HEK293 (cell line): Measurements from ENCODE around the gene VAV3.

Experiments used
- GLI2 ChIP-seq: fragments of 450-650 bp; formaldehyde crosslinking; IDR thresholded peaks from 2 replicates; pipeline ENCODE4; 2017; ENCODE audit warnings: missing biosample characterization, missing genetic modification characterization, low read depth, borderline replicate concordance
- GLIS1 ChIP-seq: fragments of 450-650 bp; formaldehyde crosslinking; IDR thresholded peaks from 2 replicates; pipeline ENCODE4 v1.5.1; 2016; ENCODE audit warnings: missing biosample characterization, missing genetic modification characterization
- KLF9 ChIP-seq: fragments of 450-650 bp; formaldehyde crosslinking; IDR thresholded peaks from 2 replicates; pipeline ENCODE4 v1.5.1; 2016; ENCODE audit warnings: missing biosample characterization, missing genetic modification characterization, low read depth
- OSR2 ChIP-seq: fragments of 450-650 bp; formaldehyde crosslinking; IDR thresholded peaks from 2 replicates; pipeline ENCODE4 v1.5.1; 2016; ENCODE audit warnings: missing biosample characterization, missing genetic modification characterization
- SCRT2 ChIP-seq: fragments of 450-650 bp; formaldehyde crosslinking; IDR thresholded peaks from 2 replicates; pipeline ENCODE4 v1.5.1; 2016; ENCODE audit warnings: missing biosample characterization, missing genetic modification characterization
- SP7 ChIP-seq: fragments of 450-650 bp; formaldehyde crosslinking; IDR thresholded peaks from 2 replicates; pipeline ENCODE4 v1.5.1; 2016; ENCODE audit warnings: missing biosample characterization, missing genetic modification characterization
- ZFHX2 ChIP-seq: fragments of 450-650 bp; formaldehyde crosslinking; conservative IDR thresholded peaks from 2 replicates; pipeline ENCODE4 v1.5.1; 2016; ENCODE audit warnings: missing biosample characterization, missing genetic modification characterization
- ZNF114 ChIP-seq: fragments of 450-650 bp; formaldehyde crosslinking; IDR thresholded peaks from 2 replicates; pipeline ENCODE4 v1.5.0; 2017; ENCODE audit warnings: missing biosample characterization, missing genetic modification characterization
- ZNF121 ChIP-seq: fragments of 450-650 bp; formaldehyde crosslinking; IDR thresholded peaks from 2 replicates; pipeline ENCODE4 v1.5.1; 2016; ENCODE audit warnings: missing biosample characterization, missing genetic modification characterization
- ZNF140 ChIP-seq: fragments of 450-650 bp; formaldehyde crosslinking; IDR thresholded peaks from 2 replicates; pipeline ENCODE4 v1.5.1; 2016; ENCODE audit warnings: missing biosample characterization, missing genetic modification characterization
- ZNF157 ChIP-seq: fragments of 450-650 bp; formaldehyde crosslinking; IDR thresholded peaks from 2 replicates; pipeline ENCODE4 v1.5.1; 2016; ENCODE audit warnings: missing biosample characterization, missing genetic modification characterization
- ZNF175 ChIP-seq: fragments of 450-650 bp; formaldehyde crosslinking; IDR thresholded peaks from 2 replicates; pipeline ENCODE4 v1.5.1; 2016; ENCODE audit warnings: missing biosample characterization, missing genetic modification characterization
- ZNF266 ChIP-seq: fragments of 450-650 bp; formaldehyde crosslinking; IDR thresholded peaks from 2 replicates; pipeline ENCODE4 v1.5.1; 2016; ENCODE audit warnings: missing biosample characterization, missing genetic modification characterization, low read depth
- ZNF366 ChIP-seq: fragments of 450-650 bp; formaldehyde crosslinking; conservative IDR thresholded peaks from 2 replicates; pipeline ENCODE4 v1.5.1; 2016; ENCODE audit warnings: missing biosample characterization, missing genetic modification characterization
- ZNF423 ChIP-seq: fragments of 450-650 bp; formaldehyde crosslinking; IDR thresholded peaks from 2 replicates; pipeline ENCODE4 v1.5.1; 2016; ENCODE audit warnings: missing biosample characterization, missing genetic modification characterization
- ZNF501 ChIP-seq: fragments of 450-650 bp; formaldehyde crosslinking; IDR thresholded peaks from 2 replicates; pipeline ENCODE4 v1.5.1; 2016; ENCODE audit warnings: missing biosample characterization, missing genetic modification characterization
- ZNF514 ChIP-seq: fragments of 450-650 bp; formaldehyde crosslinking; IDR thresholded peaks from 2 replicates; pipeline ENCODE4 v1.5.1; 2016; ENCODE audit warnings: missing biosample characterization, missing genetic modification characterization
- ZNF629 ChIP-seq: fragments of 450-650 bp; formaldehyde crosslinking; IDR thresholded peaks from 2 replicates; pipeline ENCODE4 v1.5.1; 2017; ENCODE audit warnings: missing biosample characterization, missing genetic modification characterization
- ZNF707 ChIP-seq: fragments of 450-650 bp; formaldehyde crosslinking; IDR thresholded peaks from 2 replicates; pipeline ENCODE4 v1.5.1; 2016; ENCODE audit warnings: missing biosample characterization, missing genetic modification characterization
- ZNF776 ChIP-seq: fragments of 450-650 bp; formaldehyde crosslinking; IDR thresholded peaks from 2 replicates; pipeline ENCODE4 v1.5.0; 2017; ENCODE audit warnings: missing biosample characterization, missing genetic modification characterization, borderline replicate concordance
- ZSCAN23 ChIP-seq: fragments of 450-650 bp; formaldehyde crosslinking; IDR thresholded peaks from 2 replicates; pipeline ENCODE4 v1.5.1; 2016; ENCODE audit warnings: missing biosample characterization, missing genetic modification characterization
- ZSCAN30 ChIP-seq: fragments of 450-650 bp; IDR thresholded peaks from 2 replicates; pipeline ENCODE4 v1.5.1; 2018; ENCODE audit warnings: missing biosample characterization, mild to moderate bottlenecking, missing genetic modification characterization, moderate library complexity
- TF ChIP-seq, protein P1 (sequence below): fragments of 450-650 bp; formaldehyde crosslinking; IDR thresholded peaks from 2 replicates; pipeline ENCODE4 v1.5.1; 2016; ENCODE audit warnings: missing biosample characterization, missing genetic modification characterization
- TF ChIP-seq, protein P2 (sequence below): fragments of 450-650 bp; formaldehyde crosslinking; IDR thresholded peaks from 2 replicates; pipeline ENCODE4 v1.5.1; 2017; ENCODE audit warnings: missing biosample characterization, missing genetic modification characterization
- TF ChIP-seq, protein P3 (sequence below): fragments of 450-650 bp; formaldehyde crosslinking; IDR thresholded peaks from 2 replicates; pipeline ENCODE4 v1.5.1; 2016; ENCODE audit warnings: missing biosample characterization, missing genetic modification characterization
- TF ChIP-seq, protein P4 (sequence below): sonication (generic); formaldehyde crosslinking; IDR thresholded peaks from 2 replicates; pipeline ENCODE4 v1.8.1; 2022; ENCODE audit warnings: mild to moderate bottlenecking, moderate library complexity, missing genetic modification reagents
- TF ChIP-seq, protein P5 (sequence below): fragments of 450-650 bp; formaldehyde crosslinking; IDR thresholded peaks from 2 replicates; pipeline ENCODE4 v1.5.1; 2016; ENCODE audit warnings: missing biosample characterization, missing genetic modification characterization
- TF ChIP-seq, protein P6 (sequence below): fragments of 450-650 bp; formaldehyde crosslinking; IDR thresholded peaks from 2 replicates; pipeline ENCODE4 v1.5.1; 2016; ENCODE audit warnings: missing biosample characterization, missing genetic modification characterization
- TF ChIP-seq, protein P7 (sequence below): fragments of 450-650 bp; formaldehyde crosslinking; IDR thresholded peaks from 2 replicates; pipeline ENCODE4 v1.5.1; 2016; ENCODE audit warnings: missing biosample characterization, missing genetic modification characterization
- TF ChIP-seq, protein P8 (sequence below): fragments of 450-650 bp; formaldehyde crosslinking; IDR thresholded peaks from 2 replicates; pipeline ENCODE4 v1.5.1; 2016; ENCODE audit warnings: missing biosample characterization, missing genetic modification characterization

VAV3 gene

DNA sequence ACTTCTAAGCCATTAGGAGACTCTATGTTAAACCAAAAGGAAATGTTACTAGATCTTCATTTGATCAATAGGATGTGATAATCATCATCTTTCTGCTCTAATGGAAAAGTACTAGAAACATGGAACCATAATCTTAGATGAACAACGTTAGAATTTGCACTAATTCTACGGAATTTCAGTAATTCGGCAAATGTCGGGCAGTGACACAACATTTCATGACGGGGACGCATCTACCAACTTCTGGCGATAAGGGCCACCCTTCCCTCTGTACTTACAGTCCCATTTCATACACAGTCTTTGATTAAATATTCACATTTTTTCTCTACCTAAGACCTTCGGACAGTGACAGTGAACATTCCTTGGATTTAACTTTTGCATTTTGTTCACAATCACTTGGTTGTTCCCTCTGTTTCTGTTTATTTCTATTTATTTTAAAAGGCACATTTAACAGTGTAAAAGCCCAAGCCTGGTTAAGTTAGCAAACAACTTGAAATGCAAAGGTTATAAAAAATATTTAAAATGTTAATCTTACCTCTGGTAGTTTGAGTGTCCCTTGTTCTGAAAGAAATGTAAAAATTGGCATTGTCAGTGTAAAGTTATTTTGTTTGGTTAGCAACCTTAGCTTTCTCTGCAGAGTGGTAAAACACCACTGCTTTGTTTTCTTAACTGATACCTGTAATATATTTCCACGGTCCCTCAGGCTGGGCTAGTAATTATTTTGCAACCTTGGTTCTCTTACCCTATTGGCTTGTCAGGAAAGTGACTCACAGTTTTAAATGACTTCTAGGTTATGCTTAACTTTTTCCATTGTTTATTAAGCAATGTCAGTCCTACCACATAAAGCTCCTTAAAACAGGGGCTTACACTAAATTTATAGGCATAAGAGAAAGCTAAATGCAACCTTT is 276.9 kb downstream of the VAV3 start (continued):
- TF ChIP-seq, protein P1, sequence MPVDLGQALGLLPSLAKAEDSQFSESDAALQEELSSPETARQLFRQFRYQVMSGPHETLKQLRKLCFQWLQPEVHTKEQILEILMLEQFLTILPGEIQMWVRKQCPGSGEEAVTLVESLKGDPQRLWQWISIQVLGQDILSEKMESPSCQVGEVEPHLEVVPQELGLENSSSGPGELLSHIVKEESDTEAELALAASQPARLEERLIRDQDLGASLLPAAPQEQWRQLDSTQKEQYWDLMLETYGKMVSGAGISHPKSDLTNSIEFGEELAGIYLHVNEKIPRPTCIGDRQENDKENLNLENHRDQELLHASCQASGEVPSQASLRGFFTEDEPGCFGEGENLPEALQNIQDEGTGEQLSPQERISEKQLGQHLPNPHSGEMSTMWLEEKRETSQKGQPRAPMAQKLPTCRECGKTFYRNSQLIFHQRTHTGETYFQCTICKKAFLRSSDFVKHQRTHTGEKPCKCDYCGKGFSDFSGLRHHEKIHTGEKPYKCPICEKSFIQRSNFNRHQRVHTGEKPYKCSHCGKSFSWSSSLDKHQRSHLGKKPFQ (tag by site-specific recombination): no peak
- TF ChIP-seq ZNF175 (tag by site-specific recombination) (no peak), ZFHX2 (no peak), ZNF266 (tag by site-specific recombination) (no peak), ZSCAN23 (tag by site-specific recombination) (no peak), ZSCAN30 (tag by site-specific recombination) (peak; percentile 47; the same call in 1 of the 2 replicates), GLI2 (tag by site-specific recombination) (no peak), ZNF114 (tag by site-specific recombination) (no peak), ZNF776 (no peak), ZNF423 (no peak), ZNF501 (no peak), ZNF629 (tag by site-specific recombination) (peak; percentile 56), KLF9 (tag by site-specific recombination) (no peak), SP7 (tag by site-specific recombination) (peak; percentile 86), SCRT2 (tag by site-specific recombination) (no peak), ZNF366 (tag by site-specific recombination) (peak; percentile 43; the same call in 1 of the 2 replicates), ZNF157 (tag by site-specific recombination) (no peak), ZNF140 (tag by site-specific recombination) (no peak), ZNF707 (tag by site-specific recombination) (no peak), ZNF514 (tag by site-specific recombination) (no peak), OSR2 (tag by site-specific recombination) (peak; percentile 77), GLIS1 (tag by site-specific recombination) (peak; percentile 22; the same call in 1 of the 2 replicates), ZNF121 (tag by site-specific recombination) (no peak)
- TF ChIP-seq, protein P2, sequence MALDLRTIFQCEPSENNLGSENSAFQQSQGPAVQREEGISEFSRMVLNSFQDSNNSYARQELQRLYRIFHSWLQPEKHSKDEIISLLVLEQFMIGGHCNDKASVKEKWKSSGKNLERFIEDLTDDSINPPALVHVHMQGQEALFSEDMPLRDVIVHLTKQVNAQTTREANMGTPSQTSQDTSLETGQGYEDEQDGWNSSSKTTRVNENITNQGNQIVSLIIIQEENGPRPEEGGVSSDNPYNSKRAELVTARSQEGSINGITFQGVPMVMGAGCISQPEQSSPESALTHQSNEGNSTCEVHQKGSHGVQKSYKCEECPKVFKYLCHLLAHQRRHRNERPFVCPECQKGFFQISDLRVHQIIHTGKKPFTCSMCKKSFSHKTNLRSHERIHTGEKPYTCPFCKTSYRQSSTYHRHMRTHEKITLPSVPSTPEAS (tag by site-specific recombination): no peak
- TF ChIP-seq, protein P3, sequence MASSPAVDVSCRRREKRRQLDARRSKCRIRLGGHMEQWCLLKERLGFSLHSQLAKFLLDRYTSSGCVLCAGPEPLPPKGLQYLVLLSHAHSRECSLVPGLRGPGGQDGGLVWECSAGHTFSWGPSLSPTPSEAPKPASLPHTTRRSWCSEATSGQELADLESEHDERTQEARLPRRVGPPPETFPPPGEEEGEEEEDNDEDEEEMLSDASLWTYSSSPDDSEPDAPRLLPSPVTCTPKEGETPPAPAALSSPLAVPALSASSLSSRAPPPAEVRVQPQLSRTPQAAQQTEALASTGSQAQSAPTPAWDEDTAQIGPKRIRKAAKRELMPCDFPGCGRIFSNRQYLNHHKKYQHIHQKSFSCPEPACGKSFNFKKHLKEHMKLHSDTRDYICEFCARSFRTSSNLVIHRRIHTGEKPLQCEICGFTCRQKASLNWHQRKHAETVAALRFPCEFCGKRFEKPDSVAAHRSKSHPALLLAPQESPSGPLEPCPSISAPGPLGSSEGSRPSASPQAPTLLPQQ (tag by site-specific recombination): no peak
- TF ChIP-seq, protein P4, sequence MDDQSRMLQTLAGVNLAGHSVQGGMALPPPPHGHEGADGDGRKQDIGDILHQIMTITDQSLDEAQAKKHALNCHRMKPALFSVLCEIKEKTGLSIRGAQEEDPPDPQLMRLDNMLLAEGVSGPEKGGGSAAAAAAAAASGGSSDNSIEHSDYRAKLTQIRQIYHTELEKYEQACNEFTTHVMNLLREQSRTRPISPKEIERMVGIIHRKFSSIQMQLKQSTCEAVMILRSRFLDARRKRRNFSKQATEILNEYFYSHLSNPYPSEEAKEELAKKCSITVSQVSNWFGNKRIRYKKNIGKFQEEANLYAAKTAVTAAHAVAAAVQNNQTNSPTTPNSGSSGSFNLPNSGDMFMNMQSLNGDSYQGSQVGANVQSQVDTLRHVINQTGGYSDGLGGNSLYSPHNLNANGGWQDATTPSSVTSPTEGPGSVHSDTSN (CRISPR knock-in tag): no peak
- TF ChIP-seq, protein P5, sequence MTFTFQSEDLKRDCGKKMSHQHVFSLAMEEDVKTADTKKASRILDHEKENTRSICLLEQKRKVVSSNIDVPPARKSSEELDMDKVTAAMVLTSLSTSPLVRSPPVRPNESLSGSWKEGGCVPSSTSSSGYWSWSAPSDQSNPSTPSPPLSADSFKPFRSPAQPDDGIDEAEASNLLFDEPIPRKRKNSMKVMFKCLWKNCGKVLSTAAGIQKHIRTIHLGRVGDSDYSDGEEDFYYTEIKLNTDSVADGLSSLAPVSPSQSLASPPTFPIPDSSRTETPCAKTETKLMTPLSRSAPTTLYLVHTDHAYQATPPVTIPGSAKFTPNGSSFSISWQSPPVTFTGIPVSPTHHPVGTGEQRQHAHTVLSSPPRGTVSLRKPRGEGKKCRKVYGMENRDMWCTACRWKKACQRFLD (tag by site-specific recombination): no peak
- TF ChIP-seq, protein P6, sequence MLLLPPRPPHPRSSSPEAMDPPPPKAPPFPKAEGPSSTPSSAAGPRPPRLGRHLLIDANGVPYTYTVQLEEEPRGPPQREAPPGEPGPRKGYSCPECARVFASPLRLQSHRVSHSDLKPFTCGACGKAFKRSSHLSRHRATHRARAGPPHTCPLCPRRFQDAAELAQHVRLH (tag by site-specific recombination): peak; percentile 78
- TF ChIP-seq, protein P7, sequence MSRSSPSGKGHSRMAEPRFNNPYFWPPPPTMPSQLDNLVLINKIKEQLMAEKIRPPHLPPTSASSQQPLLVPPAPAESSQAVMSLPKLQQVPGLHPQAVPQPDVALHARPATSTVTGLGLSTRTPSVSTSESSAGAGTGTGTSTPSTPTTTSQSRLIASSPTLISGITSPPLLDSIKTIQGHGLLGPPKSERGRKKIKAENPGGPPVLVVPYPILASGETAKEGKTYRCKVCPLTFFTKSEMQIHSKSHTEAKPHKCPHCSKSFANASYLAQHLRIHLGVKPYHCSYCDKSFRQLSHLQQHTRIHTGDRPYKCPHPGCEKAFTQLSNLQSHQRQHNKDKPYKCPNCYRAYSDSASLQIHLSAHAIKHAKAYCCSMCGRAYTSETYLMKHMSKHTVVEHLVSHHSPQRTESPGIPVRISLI: no peak
- TF ChIP-seq, protein P8, sequence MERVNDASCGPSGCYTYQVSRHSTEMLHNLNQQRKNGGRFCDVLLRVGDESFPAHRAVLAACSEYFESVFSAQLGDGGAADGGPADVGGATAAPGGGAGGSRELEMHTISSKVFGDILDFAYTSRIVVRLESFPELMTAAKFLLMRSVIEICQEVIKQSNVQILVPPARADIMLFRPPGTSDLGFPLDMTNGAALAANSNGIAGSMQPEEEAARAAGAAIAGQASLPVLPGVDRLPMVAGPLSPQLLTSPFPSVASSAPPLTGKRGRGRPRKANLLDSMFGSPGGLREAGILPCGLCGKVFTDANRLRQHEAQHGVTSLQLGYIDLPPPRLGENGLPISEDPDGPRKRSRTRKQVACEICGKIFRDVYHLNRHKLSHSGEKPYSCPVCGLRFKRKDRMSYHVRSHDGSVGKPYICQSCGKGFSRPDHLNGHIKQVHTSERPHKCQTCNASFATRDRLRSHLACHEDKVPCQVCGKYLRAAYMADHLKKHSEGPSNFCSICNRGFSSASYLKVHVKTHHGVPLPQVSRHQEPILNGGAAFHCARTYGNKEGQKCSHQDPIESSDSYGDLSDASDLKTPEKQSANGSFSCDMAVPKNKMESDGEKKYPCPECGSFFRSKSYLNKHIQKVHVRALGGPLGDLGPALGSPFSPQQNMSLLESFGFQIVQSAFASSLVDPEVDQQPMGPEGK (tag by site-specific recombination): no peak
